Calu3 (cell line): ENCODE results near the gene STK11. TPM values are rescaled to one million over a fixed set of nuclear protein-coding genes. Genes with fewer than 3 reads are reported as not detected.

Experiments
- BruUV-seq: library from RNA; stranded (reverse); fragments of 400-500 nt; replicated peaks from 2 replicates; lab custom pipeline; 2021; lab: Mats Ljungman, UMichigan
- CTCF ChIA-PET: fragments of 300-600 bp; sonication (Branson Sonifier 250); formaldehyde crosslinking; loops from one replicate; lab custom pipeline; 2022; ENCODE audit warnings: antibody characterized with exemption; lab: Charles Lee
- DNase-seq: peaks from one replicate; pipeline ENCODE4 v3.0.0; 2022
- H3K27ac Mint-ChIP-seq: one replicate; pipeline ENCODE4 v1.8.0; 2022; ENCODE audit warnings: mixed read lengths; ENCODE audit not compliant: unreplicated experiment
- H3K27me3 Mint-ChIP-seq: one replicate; pipeline ENCODE4 v1.8.0; 2022; ENCODE audit warnings: mixed read lengths; ENCODE audit not compliant: unreplicated experiment
- H3K36me3 Mint-ChIP-seq: one replicate; pipeline ENCODE4 v1.8.0; 2022; ENCODE audit warnings: mild to moderate bottlenecking, moderate library complexity, mixed read lengths; ENCODE audit not compliant: insufficient read depth, unreplicated experiment
- H3K4me1 Mint-ChIP-seq: one replicate; pipeline ENCODE4 v1.8.0; 2022; ENCODE audit warnings: mild to moderate bottlenecking, low read depth, mixed read lengths; ENCODE audit not compliant: unreplicated experiment
- H3K4me3 Mint-ChIP-seq: one replicate; pipeline ENCODE4 v1.8.0; 2022; ENCODE audit warnings: mild to moderate bottlenecking, low read depth, moderate library complexity, mixed read lengths; ENCODE audit not compliant: unreplicated experiment
- H3K9me3 Mint-ChIP-seq: one replicate; pipeline ENCODE4 v1.8.0; 2022; ENCODE audit warnings: low read depth, mixed read lengths; ENCODE audit not compliant: unreplicated experiment
- CTCF ChIP-seq: fragments of 200-600 bp; IDR thresholded peaks from one replicate; pipeline ENCODE4 v1.8.0; 2022; ENCODE audit warnings: antibody characterized with exemption; ENCODE audit not compliant: unreplicated experiment
- intact Hi-C: fragments of 100-400 bp; cut with micrococcal nuclease; formaldehyde crosslinking; loops from one replicate; pipeline ENCODE4 v1.10.0; 2022; ENCODE audit not compliant: unreplicated experiment
- total RNA-seq: library from RNA; stranded (reverse); gene quantifications from 2 replicates; pipeline ENCODE4 v1.2.3, GENCODE V29; 2022

STK11 gene
- total RNA-seq, 1 experiment from 2014 or later, result 58.3 TPM

- Mint-ChIP-seq H3K27ac (no peak overlapping the region), H3K4me1 (no peaks in the 10 kb centered on the region), H3K36me3 (peaks cover 11% of the 10 kb centered on the region), H3K4me3 (no peak overlapping the region), H3K27me3 (no peaks in the 10 kb centered on the region), H3K9me3 (no peaks in the 10 kb centered on the region)
- DNase-seq, result no peak
- intact Hi-C loops, result no loop called here
- no TSS peak for BruUV-seq
- CTCF ChIA-PET, result no interaction called here
- no peak for TF ChIP-seq CTCF
Measured at GRCh38 chr19:1226227-1226518, 20.6 kb downstream of the STK11 start.

- H3K4me3 Mint-ChIP-seq, result no peak overlapping the region
- no peak overlapping the region for H3K27ac Mint-ChIP-seq
- TF ChIP-seq CTCF, result no peak
- peaks cover 14% of the 10 kb centered on the region for H3K36me3 Mint-ChIP-seq
- no TSS peak for BruUV-seq
- CTCF ChIA-PET, result no interaction called here
- DNase-seq, result no peak
- no peaks in the 10 kb centered on the region for H3K27me3 Mint-ChIP-seq
- H3K9me3 Mint-ChIP-seq, result no peaks in the 10 kb centered on the region
- peaks cover 4% of the 10 kb centered on the region for H3K4me1 Mint-ChIP-seq
- intact Hi-C loops, result no loop called here
Measured at GRCh38 chr19:1226522-1227303, 21.1 kb downstream of the STK11 start.

DNA sequence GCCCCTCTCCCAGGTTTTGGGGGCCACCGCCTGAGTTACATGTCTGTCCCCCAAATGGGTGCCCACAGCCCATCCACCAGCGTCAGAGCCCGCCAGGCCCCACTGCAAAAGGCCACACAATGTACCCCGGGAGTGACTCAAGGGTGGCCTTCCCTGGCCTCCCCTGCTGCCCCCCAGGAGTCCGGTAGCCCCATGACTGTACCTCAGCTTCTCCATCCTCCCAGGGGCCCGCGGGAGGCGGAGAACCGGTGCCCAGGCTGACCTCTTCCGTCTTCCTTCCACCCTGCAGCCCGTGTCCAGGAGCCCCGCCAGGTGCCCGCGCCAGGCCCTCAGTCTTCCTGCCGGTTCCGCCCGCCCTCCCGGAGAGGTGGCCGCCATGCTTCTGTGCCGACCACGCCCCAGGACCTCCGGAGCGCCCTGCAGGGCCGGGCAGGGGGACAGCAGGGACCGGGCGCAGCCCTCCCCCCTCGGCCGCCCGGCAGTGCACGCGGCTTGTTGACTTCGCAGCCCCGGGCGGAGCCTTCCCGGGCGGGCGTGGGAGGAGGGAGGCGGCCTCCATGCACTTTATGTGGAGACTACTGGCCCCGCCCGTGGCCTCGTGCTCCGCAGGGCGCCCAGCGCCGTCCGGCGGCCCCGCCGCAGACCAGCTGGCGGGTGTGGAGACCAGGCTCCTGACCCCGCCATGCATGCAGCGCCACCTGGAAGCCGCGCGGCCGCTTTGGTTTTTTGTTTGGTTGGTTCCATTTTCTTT is 21.9 kb downstream of the STK11 start:
- H3K9me3 Mint-ChIP-seq, result no peaks in the 10 kb centered on the region
- TF ChIP-seq CTCF, result no peak
- no peak overlapping the region for H3K27ac Mint-ChIP-seq

GRCh38 chr19:1228161-1228957 is 22.8 kb downstream of the STK11 start:
- peaks cover 14% of the 10 kb centered on the region for H3K4me1 Mint-ChIP-seq
- CTCF ChIA-PET, result interaction anchor here (0.6 kb wide), 1 partner anchor 715 kb away, joined by 6 read pairs; no protein-coding TSS in a partner anchor
- intact Hi-C loops, result no loop called here
- H3K36me3 Mint-ChIP-seq, result peaks cover 22% of the 10 kb centered on the region
- H3K27me3 Mint-ChIP-seq, result no peaks in the 10 kb centered on the region
- no TSS peak for BruUV-seq
- no peak overlapping the region for H3K4me3 Mint-ChIP-seq
- TF ChIP-seq CTCF, result no peak
- H3K9me3 Mint-ChIP-seq, result no peaks in the 10 kb centered on the region
- DNase-seq, result no peak
- H3K27ac Mint-ChIP-seq, result no peak overlapping the region

More for the DNA sequence above, 21.9 kb downstream of the STK11 start:
- no peak overlapping the region for H3K4me3 Mint-ChIP-seq
- H3K36me3 Mint-ChIP-seq, result peaks cover 22% of the 10 kb centered on the region
- peaks cover 12% of the 10 kb centered on the region for H3K4me1 Mint-ChIP-seq
- CTCF ChIA-PET, result interaction anchor here (0.6 kb wide), 1 partner anchor 716 kb away, joined by 6 read pairs; no protein-coding TSS in a partner anchor
- intact Hi-C loops, result no loop called here
- no peak for DNase-seq
- no TSS peak for BruUV-seq
- no peaks in the 10 kb centered on the region for H3K27me3 Mint-ChIP-seq
